CD4-positive, alpha-beta T cell treated with Interleukin-6 for 4 hours (primary cell): ENCODE results near the gene TRIM45.
"Not testable (repeated sequence)": the region's sequence is repeated elsewhere in the genome, so short reads cannot be mapped to it uniquely, and the experiment has no call there.

Experiments
- DNase-seq: peaks from one replicate; pipeline ENCODE4 v3.0.0-alpha.2; 2020; ENCODE audit warnings: mixed read lengths

The TRIM45 gene, protein sequence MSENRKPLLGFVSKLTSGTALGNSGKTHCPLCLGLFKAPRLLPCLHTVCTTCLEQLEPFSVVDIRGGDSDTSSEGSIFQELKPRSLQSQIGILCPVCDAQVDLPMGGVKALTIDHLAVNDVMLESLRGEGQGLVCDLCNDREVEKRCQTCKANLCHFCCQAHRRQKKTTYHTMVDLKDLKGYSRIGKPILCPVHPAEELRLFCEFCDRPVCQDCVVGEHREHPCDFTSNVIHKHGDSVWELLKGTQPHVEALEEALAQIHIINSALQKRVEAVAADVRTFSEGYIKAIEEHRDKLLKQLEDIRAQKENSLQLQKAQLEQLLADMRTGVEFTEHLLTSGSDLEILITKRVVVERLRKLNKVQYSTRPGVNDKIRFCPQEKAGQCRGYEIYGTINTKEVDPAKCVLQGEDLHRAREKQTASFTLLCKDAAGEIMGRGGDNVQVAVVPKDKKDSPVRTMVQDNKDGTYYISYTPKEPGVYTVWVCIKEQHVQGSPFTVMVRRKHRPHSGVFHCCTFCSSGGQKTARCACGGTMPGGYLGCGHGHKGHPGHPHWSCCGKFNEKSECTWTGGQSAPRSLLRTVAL

DNA sequence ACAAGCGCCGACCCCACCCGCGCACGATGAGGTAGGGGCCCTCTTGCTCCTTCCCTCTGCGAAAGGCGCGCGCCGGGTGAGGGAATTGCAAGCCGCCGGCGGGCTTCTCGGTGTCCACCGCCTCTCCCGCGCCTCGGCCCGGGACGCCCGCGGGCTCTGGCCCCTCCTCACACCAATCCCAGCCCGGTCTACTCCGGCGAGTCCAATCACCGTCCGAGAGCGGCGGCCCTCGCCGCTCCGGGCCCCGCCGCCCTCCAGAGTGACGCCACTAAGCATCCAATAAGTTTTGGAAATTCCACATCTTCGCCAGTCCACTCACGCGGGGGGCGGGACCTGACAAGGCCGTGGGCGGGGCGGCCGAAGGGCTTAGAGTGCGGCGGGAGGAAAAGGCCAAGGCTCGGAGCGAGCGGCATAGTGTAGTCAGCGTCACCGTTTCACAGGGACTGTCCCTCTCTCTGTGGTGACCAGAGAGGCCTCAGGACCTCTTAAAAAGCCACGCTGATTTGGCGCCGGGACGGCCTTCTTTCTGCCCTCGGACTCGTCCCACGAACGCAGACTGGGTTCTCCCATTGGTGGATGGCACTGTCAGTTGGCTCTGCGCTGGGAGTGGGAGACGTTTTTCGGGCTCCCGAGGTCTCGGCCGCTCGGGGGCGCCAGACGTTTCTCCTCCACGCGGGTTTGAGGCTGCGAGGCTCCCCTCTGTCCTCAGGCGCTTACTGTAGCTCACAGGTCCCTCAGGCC lies at the start of gene TRIM45:
TRIM45 (minus strand) TSS at position 161 of the 741 bp plus-strand sequence. CDS start 548 bp downstream, outside the sequence.
- DNase-seq, result peak; percentile 89

DNA sequence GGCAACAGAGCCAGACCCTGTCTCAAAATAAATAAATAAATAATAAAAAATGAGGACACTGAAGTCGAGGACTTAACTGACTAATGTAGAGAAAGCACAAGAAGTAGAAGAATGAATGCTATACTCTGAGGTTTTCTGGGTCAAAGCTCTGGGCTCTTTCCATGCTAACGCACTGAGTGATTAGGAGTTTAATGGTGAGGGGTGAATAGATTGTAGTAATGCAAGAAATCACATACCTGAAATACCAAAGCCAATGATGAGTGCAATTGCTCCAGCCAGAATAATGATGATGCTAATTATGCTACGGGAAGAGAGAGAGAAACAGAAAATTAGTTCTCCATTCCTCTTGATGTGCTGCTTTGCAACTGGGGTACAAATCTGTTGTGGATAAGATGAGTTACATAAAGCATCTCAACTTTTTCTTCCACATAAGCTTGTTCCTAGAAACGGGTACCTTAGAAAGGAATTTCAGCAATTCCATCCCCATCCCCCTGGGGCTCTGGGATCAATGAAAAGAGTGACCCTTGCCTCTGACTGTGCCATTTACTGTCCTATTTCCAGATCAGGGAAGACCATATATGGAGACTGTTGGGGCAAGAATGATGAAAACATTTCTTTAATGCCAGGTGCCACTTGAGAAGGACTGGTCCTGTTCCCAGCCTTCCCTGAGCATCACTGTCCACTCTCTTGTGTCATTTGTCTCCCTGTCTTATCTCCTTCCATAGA lies 48.5 kb upstream of the TRIM45 start:
- DNase-seq, result no peak

DNA sequence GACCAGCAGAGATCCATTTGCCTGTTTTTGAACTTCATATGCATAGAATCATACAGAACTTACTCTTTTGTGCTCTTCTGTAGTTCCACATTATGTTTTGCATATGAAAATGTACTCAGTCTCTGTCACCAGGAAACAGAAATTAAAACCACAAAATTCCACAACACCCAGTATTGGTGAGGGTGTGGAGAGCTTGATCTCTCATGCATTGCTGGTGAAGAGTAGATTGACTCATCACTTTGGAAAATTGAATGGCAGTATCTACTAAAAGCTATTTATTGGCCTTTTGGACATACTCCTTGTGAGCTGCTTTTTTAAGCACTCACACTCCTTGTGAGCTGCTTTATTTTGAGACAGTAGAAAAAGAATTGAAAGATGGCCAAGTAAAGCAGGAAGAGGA lies 45.9 kb upstream of the TRIM45 start:
- DNase-seq, result no peak

DNA sequence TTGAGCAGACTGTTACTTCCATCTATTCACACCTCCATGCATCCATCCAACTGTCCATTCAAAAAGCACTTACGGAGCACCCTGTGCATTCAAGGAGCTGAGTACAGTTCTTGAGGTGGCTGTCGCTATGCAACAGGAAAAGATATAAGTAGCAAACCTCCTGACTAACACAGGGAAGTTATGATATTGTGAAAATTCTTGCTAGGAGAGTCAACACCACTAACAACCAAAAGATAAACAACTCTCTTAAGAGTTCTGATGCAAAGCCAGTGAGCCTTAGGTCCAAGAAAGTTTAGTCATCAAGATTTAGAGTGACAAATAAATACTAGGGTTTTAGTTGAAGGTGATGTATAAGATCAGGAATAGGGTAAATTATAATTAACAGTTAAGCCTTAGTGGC lies 44.5 kb upstream of the TRIM45 start:
- no peak for DNase-seq

DNA sequence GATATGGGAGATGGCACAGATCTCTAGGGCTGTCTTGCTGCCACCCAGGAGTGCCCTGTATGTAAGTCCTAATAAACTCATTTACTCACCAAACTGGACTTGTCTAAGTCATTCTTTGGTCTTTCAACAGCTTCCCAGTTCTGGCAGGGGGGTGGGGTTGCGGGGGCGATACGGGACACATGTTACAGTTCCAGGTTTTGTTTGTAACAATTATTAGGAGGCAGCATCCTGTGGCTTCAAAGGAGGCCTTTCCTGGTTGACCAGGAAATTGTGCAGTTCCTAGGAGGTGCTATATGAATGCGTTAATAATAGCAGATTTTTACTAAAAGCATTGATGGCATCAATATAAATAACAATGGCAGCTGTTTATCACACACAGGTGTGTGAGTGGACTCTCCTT lies 42.7 kb upstream of the TRIM45 start:
- no peak for DNase-seq

DNA sequence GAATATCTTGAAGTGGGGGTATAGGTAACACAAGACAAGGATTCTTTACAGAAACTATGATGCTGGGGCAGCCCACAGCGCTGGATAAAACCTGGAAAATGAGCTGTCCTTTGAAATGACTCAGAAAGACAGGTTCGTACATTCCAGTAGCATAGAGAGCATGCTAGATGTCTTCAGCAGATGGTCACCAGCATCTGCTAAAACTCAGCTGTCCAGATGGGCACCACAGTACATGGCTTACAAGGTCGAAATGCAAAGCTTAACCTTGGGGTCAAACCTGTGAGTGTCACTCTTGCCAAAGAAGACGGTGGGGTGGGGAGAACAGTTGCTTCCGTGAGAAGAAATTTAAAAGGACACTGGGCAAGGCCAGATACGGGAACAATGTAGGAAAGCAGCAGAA lies 41.3 kb upstream of the TRIM45 start:
- DNase-seq, result no peak

DNA sequence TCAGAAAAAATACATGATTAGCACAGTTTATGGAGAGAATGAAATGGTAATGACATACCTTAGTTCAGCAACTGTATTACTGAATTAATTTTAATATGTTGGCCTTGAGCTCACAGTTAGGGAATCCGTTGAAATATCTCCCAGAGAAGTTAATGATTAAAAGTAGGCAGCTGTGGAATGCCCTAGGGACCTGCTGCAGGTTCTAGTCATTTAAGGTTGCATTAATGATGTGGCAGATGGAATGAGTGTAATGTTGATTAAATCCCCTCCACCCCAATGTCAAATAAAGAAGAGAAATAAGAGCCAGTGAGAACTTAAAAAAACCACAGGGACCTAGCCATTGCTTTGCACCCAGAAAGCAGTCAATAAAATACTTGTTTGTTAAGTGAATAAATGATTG lies 40.3 kb upstream of the TRIM45 start:
- no peak for DNase-seq

DNA sequence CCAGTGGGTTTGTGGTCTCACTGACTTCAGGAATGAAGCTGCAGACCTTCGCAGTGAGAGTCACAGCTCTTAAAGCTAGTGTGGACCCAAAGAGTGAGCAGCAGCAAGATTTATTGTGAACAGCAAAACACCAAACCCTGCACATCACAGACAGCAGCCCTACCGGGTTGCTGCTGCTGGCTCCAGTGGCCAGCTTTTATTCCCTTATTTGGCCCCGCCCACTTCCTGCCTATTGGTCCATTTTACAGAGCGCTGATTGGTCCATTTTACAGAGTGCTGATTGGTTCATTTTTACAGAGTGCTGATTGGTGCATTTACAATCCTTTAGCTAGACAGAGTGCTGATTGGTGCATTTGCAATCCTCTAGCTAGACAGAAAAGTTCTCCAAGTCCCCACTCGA lies 29.8 kb upstream of the TRIM45 start:
- not testable (repeated sequence) for DNase-seq

DNA sequence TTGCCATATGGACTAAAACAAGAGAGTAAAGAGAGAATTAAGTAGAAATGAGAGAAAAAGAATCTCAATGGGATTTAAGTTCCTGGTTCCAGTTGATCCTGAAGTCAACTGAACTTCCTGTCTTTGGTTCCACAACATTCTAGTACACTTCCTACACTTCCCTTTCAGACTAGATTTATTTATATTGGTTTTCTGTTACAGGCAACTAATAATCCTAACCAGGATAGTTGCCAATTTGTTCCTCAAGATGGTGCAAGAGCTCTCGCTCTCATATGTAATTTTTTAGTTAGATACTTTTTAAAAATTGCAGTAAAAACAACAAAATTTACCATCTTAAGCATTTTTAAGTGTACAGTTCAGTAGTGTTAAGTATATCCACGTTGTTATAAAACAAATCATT lies 28.8 kb upstream of the TRIM45 start:
- DNase-seq, result no peak

DNA sequence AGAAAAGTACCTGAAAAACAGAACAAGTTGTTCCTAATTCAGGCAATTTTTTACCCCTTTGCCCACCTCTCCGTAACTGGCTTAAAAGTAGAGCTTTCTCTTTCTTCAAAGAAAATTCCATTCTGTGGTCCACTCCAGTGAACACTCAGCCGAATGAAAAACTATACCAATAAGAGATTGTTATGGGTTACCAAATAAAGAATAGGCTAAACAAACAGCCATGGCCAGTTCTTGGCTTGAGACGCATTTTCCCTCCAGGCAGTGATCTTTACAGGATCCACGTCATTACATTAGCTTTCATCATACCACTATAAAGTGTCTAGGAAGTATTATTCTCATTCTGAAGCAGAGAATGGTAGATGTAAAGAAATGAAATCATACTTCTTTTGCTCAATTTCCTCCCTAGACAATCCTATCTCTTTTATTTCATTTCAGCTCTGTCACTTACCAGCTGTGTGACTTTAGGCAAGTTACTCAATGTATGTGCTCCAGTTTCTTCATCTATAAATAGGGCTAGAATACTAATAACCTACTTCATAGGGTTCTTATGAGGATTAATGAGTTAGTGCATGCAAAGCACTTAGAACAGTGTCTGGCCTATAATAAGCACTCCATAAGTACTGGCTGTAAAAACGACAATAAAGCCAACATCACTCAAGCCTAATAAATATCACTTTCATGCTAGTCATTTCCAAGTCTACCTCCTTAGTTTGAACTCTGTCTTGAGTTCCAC lies 26.5 kb upstream of the TRIM45 start:
- no peak for DNase-seq

DNA sequence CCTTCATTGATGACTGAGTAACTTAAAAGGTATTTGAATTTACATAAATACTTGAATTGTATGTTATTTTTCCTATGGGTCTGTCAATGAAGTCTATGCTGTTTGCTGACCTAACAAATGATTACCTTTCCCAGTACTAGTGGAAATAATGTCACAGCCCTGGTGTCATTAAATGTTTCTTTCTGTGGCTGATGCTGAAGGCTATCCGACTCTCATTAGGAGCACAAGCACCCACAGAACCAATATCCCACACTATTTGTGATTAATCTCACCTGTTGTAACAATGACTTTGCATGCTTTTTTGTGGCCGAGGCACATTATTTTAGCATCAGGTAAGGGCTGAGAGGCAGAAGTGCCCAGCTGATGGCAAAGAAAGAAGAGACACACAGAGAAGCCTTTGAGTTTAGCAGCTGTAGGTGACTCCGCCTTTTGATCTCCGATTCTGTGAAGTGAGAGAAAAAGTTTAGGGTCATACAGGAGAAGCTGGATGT lies 25.8 kb upstream of the TRIM45 start:
- no peak for DNase-seq

DNA sequence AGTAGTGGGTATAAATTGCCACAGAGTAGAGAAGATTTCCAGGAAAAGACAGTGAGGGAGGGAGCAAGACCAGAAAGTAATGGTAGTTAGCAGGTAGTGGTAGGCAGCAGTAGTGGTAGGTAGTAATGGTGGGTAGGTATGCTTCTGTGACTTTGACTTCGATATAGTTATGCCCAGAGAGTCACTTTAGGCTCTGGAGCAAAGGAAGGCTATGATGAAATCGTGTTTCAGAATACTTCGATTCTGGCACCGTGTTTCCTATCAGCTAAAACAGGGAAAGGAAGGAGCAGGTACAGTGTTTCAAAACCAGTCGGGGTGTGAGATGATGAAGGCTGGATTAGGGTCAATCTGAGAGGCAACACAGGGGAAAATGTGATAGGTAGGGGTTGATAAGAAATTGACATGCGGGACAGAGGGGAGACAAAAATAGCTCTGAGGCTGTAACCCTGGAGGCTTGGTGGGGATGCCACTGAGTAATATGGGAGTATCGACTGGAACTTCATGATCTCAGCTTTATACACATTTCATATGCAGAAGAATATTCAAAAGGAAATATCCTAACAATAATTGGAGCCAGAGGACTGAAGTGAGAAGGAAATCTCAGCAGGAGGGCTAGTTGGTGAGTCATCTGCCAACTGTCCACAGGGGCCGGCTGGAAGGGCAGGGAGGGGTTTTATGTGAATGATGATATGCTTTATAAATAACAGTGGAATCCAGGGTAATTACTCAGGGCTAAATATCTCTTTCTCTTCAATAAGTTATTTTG lies 25.2 kb upstream of the TRIM45 start:
- no peak for DNase-seq

DNA sequence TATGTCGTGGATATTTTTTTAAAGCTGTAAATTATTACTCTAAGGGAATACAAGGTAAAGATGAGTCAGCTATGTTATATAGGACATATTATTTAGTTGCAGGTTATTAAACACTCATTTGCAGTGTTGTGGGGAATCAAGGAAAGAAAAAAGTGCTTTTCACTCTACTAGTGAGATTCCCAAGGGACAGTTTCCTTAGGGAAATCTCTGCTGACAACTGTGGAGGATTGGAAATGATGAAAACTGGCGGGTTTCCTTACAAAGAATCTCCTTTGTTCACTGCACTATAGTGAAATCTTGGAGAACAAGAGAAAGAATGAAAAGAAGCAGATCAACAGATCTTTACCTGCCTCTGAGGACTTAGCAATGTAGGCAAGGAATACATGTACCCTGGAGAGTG lies 24.5 kb upstream of the TRIM45 start:
- no peak for DNase-seq

DNA sequence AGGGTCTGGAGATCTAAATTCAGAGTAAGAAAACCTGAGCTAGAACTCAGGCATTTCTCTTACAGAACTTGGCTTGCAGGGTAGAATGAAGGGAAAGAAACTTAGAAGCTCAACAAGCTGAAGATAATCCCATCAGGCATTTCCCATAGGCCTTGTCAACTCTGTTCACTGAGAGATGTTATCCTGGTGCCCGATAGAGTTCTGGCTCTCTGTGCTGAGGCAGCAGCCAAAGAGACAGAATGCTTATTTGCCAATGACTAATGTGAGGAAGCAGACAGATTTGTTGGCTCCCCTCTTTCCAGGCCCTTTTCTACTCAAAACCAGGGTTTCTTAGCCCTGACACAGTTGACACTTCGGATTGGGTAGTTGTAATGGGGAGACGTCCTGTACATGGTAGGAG lies 22.3 kb upstream of the TRIM45 start:
- DNase-seq, result no peak

DNA sequence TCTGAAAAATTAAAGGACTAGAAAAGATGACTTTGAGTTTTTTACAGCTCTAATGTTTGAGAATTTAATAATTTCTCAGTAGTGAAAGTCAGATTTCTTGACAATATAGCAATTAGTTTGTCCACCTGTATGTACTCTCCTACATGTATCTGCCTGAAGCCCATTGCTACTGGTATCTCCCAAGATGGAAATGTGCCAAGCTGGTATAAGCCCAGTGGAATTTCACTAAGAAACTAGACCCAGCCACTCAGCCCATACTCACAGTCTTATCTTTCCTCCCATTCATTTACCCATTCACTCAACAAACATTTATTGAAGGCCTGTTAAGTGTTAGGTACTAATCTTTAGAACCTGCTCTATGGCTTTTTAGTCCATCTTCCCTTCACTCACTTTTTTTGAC lies 21.6 kb upstream of the TRIM45 start:
- DNase-seq, result no peak

DNA sequence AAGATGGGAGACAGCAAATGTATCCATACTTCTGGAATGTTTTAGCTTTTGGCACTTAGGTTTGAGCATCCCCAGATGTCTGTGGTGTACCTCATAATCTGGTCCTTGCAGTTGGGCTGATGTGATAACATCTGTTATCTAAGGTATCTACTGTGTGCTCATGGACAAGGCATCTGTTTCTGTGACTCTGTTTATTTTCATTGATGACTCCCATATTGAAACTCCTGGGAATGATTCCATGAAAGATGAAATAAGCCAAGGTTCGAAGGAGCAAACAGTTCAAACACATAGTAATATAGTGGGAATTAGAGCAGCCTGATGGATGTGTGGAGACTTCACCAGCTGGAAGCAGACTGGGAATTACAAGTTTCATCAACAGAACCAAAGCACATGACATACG lies 20.7 kb upstream of the TRIM45 start:
- no peak for DNase-seq

DNA sequence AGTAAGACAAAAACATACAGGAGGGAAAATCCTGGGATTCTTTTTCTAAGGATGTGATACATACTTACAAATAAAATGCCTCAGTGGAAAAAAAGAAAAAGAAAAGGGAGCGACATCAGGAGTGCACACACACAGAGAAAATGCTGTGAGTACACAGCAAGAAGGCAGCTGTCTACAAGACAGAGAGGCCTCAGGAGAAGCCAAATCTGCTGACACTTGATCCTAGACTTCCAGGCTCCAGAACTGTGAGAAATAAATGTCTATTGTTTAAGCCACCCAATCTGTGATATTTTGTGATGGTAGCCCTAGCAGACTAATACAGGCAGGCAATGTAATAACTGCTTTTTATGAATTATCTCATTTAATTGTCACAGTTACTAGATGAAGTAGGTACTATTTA lies 17.0 kb upstream of the TRIM45 start:
- DNase-seq, result no peak

DNA sequence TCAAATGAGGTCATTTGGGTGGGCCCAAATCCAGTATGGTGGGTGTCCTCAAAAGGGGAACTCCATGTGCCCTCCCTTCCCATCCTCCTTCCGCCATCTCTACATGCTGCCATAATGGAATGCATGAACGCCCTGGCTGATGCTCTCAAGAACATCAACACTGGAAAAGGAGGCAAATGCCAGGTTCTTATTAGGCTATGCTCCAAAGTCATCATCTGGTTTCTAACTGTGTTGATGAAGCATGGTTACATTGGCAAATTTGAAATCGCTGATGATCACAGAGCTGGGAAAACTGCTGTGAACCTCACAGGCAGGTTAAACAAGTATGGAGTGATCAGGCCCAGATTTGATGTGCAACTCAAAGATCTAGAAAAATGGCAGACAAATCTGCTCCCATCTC lies 16.6 kb upstream of the TRIM45 start:
- no peak for DNase-seq

DNA sequence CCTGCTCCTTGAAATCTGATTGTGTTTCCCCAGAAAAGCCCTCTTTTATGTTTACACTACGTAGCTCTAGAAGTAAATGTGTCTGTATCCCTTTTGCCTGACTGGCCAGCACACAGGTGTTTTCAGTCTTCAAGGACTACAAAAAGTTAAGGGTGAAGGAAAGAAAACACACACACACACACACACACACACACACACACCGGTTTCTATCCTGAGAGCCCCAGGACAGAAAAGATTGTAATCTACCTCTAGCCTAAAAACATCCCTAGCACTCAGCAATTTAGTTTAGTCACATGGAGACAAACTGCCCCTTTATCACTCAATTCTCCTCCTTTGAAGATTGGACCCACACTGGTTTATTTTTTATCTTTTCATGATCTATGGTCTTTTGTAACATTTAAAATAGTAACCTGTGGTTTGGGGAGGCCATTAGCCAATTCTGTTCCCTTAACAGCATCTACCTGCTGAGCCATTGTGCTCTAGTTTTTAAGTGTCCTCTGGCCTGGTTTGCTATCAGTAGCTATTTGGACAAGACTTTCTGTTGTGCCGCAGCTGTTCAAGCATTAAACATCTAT lies 15.8 kb upstream of the TRIM45 start:
- no peak for DNase-seq

DNA sequence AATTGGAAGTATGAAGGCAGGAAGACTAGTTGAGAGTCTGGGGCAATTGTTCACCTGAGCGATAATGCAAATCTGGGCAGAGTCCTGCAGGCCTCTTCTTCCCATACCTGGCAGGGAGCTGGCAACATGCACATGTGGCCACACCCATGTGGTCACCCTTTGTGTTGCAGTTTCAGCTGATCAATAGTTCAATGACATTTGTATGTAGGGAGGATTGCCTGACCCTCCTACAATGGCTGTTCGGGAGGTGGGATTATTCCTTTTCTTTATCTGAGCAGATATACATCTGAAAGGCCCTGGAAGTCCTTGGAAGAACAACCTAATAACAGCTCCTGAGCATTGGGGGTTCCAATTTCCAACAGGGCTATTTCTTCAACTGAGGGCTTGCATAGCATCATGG lies 15.2 kb upstream of the TRIM45 start:
- no peak for DNase-seq

DNA sequence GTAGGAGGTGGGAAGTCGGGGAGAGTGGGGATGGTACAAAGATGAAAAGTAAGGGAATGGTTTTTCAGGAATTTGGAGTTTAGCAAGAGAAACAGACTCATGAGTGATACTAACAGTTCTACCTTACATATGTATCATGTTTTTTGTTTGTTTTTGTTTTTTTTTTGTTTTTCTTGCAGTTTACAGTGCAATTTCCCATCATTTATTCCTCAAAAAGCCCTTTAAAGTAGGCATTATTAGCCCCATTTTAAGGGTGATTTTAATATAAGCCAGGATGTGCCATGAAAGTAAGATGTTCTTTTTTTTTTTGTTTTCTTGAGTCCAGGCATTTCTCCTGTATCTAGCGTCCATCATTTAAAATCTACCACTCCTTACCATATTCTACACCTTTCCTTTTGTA lies 13.8 kb upstream of the TRIM45 start:
- no peak for DNase-seq
